ENCODE data around the gene GALNT5.
"Not testable (repeated sequence)": the region's sequence is repeated elsewhere in the genome, so short reads cannot be mapped to it uniquely, and the experiment has no call there.

Gene GALNT5, protein sequence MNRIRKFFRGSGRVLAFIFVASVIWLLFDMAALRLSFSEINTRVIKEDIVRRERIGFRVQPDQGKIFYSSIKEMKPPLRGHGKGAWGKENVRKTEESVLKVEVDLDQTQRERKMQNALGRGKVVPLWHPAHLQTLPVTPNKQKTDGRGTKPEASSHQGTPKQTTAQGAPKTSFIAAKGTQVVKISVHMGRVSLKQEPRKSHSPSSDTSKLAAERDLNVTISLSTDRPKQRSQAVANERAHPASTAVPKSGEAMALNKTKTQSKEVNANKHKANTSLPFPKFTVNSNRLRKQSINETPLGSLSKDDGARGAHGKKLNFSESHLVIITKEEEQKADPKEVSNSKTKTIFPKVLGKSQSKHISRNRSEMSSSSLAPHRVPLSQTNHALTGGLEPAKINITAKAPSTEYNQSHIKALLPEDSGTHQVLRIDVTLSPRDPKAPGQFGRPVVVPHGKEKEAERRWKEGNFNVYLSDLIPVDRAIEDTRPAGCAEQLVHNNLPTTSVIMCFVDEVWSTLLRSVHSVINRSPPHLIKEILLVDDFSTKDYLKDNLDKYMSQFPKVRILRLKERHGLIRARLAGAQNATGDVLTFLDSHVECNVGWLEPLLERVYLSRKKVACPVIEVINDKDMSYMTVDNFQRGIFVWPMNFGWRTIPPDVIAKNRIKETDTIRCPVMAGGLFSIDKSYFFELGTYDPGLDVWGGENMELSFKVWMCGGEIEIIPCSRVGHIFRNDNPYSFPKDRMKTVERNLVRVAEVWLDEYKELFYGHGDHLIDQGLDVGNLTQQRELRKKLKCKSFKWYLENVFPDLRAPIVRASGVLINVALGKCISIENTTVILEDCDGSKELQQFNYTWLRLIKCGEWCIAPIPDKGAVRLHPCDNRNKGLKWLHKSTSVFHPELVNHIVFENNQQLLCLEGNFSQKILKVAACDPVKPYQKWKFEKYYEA

DNA sequence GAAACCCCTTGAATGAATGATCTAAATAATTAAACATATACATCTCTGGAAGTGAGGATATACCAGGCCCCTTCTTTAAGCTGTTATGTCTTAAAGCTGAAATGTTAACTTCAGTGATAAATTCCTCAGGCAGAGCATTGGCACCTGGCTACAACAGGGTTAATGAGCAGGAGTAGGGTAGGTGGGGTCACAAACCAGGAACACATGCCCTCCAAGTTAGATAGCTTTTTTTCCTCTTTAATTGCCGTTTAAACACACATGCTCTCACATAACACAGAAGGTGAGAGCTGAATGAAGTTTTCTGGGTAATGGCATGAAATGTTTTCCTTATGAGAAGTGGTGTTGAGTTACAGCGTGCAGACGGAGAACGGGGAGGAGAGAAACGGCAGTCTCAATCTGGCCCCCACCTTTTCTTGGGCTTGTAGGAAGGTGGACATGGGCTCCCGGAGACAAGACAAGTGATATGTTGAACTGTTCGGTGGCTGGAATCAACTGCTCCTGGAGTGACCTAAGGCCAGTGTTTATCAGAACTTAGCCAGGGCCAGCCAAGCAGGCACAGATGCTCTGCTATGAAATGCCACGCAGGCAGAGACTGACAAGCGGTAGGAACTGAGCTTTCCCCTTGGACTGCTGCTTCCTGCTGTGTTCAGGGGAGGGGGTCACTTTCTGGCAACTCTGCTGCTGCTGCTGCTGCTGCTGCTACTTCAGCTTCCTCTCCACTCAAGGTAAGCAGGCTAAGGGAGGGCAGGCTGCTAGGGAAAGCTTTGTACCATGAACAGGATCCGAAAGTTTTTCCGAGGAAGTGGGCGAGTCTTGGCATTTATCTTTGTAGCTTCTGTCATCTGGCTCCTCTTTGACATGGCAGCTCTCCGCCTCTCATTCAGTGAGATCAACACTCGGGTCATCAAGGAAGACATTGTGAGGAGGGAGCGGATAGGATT lies at the start of gene GALNT5:
Gene GALNT5 (plus strand): TSS at position 394 of the 941 bp plus-strand sequence. CDS start 378 bp downstream, at position 772.
- H3K4me1 Mint-ChIP-seq = peaks cover 10% of the 10 kb centered on the region
- no peaks in the 10 kb centered on the region for H3K27me3 Mint-ChIP-seq
- no peaks in the 10 kb centered on the region for H3K9me3 Mint-ChIP-seq
- no peak within 1 kb of the TSS for H3K27ac Mint-ChIP-seq (ENCODE audit: low read depth)
- H3K4me3 Mint-ChIP-seq = no peak within 1 kb of the TSS
- no peaks in the 10 kb centered on the region for H3K36me3 Mint-ChIP-seq (ENCODE audit: insufficient read depth)
- no peak for DNase-seq (ENCODE audit: low spot score in 2 of 2)
- ATAC-seq (replicated peaks; ENCODE audit: extremely low read depth, poor library complexity, severe bottlenecking) = no peak

DNA sequence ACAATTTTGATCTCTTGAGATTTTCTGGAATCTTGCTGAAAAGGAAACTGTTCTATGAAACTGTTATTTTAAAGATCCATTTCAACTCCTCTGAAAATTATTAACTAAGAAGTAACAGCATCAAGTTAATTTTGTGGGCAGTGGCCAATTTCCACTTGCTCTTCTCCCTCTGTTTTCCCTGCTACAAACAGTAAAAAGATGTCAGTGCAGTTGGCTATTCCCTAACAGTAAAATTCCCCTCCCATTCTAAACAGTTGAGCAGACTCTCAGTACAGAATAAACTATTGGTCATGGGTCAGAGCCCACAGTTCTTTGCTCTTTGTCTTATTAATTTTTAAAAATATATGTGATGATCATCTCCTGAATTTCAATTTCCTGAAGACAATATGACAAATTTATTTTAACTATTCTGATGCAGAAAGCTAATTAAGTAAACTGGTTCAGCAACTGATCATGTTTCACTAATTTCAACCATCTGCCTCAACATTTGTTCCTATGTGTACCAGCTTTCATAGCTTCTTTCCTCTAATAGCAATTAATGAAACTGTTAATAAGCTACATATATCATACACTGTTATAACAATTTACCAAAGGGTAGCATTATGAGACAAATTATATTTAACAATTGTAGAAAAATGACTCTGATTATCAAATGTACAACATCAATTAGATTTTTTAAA lies 41.1 kb upstream of the GALNT5 start:
- H3K36me3 Mint-ChIP-seq (ENCODE audit: insufficient read depth) = no peaks in the 10 kb centered on the region
- H3K9me3 Mint-ChIP-seq = no peaks in the 10 kb centered on the region
- no peak overlapping the region for H3K4me3 Mint-ChIP-seq
- no peaks in the 10 kb centered on the region for H3K4me1 Mint-ChIP-seq
- DNase-seq (ENCODE audit: low spot score in 2 of 2) (no peak), ATAC-seq (replicated peaks; ENCODE audit: extremely low read depth, poor library complexity, severe bottlenecking) (no peak)
- no peak overlapping the region for H3K27ac Mint-ChIP-seq (ENCODE audit: low read depth)
- H3K27me3 Mint-ChIP-seq = peaks cover 27% of the 10 kb centered on the region

DNA sequence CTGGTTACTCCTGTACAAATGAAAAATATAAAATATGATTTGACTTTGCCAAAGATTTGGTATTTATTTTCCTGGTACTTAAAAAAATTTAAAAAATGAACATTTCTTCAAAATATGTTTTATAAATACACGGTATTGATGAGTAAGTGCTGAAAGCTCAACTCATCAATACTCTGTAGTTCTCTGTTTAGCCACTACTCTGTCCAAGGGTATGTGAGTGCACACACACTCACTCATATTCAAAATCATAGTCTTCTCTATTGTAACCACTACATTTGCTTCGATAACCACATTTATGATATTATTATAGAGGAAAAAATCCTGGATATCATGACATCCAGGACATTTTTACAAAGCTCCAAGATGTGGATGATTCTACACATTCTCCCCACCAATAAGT lies 40.1 kb upstream of the GALNT5 start:
- H3K27me3 Mint-ChIP-seq = peaks cover 20% of the 10 kb centered on the region
- no peak for DNase-seq (ENCODE audit: low spot score in 2 of 2)
- no peaks in the 10 kb centered on the region for H3K4me1 Mint-ChIP-seq
- H3K9me3 Mint-ChIP-seq = no peaks in the 10 kb centered on the region
- ATAC-seq (replicated peaks; ENCODE audit: extremely low read depth, poor library complexity, severe bottlenecking) = no peak
- no peaks in the 10 kb centered on the region for H3K36me3 Mint-ChIP-seq (ENCODE audit: insufficient read depth)
- H3K27ac Mint-ChIP-seq (ENCODE audit: low read depth) = no peak overlapping the region
- H3K4me3 Mint-ChIP-seq = no peak overlapping the region

DNA sequence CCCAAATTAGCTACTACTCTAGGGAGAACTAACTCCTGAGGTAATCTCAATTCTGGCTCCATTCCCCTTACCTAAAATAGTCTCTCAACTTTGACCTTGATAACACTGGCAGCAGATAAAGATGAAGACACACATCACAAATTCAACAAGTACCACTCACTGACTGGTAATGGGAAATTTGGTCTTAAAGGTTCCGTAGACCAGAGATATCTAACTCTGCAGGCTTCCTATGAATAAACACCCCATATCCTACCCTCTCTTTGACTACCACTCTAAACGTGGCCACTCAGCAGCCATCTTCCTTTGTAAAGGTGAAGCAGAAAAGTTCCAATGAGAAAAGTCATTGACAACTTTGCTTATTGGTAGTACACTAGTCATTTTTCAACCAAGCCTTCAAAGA lies 38.6 kb upstream of the GALNT5 start:
- H3K27me3 Mint-ChIP-seq = peaks cover 12% of the 10 kb centered on the region
- DNase-seq (ENCODE audit: low spot score in 2 of 2) (no peak), ATAC-seq (replicated peaks; ENCODE audit: extremely low read depth, poor library complexity, severe bottlenecking) (no peak)
- H3K4me3 Mint-ChIP-seq = no peak overlapping the region
- H3K4me1 Mint-ChIP-seq = no peaks in the 10 kb centered on the region
- H3K36me3 Mint-ChIP-seq (ENCODE audit: insufficient read depth) = no peaks in the 10 kb centered on the region
- H3K9me3 Mint-ChIP-seq = no peaks in the 10 kb centered on the region
- H3K27ac Mint-ChIP-seq (ENCODE audit: low read depth) = no peak overlapping the region

DNA sequence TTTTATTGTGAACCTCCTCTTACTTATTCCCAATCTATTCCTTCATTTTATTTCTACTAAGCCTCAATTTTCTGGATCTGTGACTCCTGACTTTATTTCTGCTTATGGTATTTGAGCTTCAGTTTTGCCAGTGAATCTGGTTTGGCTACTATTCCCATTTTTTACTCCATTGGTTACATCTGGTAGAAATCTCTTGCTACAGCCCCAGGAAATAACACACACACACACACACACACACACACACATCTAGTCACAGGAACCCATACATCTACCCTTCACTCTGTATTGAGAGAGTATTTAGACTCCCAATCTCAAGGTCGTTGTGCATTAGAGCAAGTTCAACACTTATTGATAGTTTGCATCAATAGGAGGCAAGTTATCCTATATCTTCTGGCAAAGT lies 37.0 kb upstream of the GALNT5 start:
- Mint-ChIP-seq H3K4me1 (no peaks in the 10 kb centered on the region), H3K27ac (ENCODE audit: low read depth) (no peak overlapping the region), H3K9me3 (no peaks in the 10 kb centered on the region), H3K27me3 (peaks cover 12% of the 10 kb centered on the region), H3K4me3 (no peak overlapping the region), H3K36me3 (ENCODE audit: insufficient read depth) (no peaks in the 10 kb centered on the region)
- DNase-seq (ENCODE audit: low spot score in 2 of 2) = no peak
- no peak for ATAC-seq (replicated peaks; ENCODE audit: extremely low read depth, poor library complexity, severe bottlenecking)

DNA sequence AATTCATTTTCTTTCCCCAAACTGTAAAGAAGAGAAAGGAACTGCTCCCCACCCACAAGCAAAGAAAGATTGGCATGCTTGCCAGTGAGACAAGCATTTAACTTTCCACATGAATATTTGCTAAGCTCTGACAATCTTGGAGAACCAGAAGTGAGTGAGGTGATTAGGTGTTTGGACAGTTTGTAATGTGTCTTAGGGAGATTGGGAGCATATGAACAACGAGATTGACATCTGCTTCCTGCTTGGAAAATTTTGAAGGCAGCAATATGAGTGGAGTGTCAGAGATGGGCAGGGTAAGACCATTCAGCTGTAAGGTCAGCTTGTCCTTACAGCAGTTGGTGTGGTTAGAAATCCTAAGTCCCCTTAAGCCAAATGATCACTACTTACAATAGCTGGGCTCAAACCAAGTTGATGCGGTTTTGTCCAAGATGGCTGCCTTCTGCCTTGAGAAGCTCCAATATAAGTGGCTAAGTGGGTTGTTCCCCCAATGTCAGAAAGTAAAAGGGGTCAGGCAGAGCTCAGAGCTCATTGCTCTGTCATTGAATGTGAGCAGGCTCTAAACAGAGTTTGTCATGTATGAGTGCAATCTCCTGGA lies 36.0 kb upstream of the GALNT5 start:
- Mint-ChIP-seq H3K4me1 (no peaks in the 10 kb centered on the region), H3K4me3 (no peak overlapping the region), H3K27me3 (peaks cover 3% of the 10 kb centered on the region), H3K36me3 (ENCODE audit: insufficient read depth) (no peaks in the 10 kb centered on the region), H3K27ac (ENCODE audit: low read depth) (no peak overlapping the region), H3K9me3 (no peaks in the 10 kb centered on the region)
- no peak for ATAC-seq (replicated peaks; ENCODE audit: extremely low read depth, poor library complexity, severe bottlenecking)
- DNase-seq (ENCODE audit: low spot score in 2 of 2) = no peak

DNA sequence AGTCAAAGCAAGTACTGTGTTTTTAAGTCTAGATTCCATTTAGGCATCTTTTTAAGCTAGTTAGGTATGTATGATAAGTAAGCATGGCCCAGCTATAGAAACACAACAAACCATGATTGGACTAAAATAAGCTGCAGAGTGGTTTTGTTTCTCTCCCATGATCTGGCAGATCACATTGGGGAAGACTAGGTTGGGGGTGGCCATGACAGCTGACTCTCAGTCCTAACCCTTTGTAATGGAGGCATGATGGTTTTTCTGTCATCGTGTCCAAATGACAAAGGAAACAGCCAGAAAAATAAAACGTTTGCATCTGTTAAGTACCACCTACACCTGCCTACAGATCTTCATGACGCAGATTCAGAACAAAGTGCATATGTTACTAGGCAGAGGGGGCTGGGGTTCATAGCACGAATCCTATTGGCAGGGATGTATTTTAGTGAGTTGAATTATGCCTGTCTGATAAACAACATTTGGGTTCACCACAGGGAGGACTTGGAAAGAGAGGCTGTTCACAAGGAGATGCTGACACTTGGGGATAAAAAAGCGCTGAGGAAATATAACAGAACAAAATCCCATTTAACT lies 33.8 kb upstream of the GALNT5 start:
- no peaks in the 10 kb centered on the region for H3K9me3 Mint-ChIP-seq
- no peaks in the 10 kb centered on the region for H3K4me1 Mint-ChIP-seq
- peaks cover 10% of the 10 kb centered on the region for H3K27me3 Mint-ChIP-seq
- no peak for DNase-seq (ENCODE audit: low spot score in 2 of 2)
- H3K36me3 Mint-ChIP-seq (ENCODE audit: insufficient read depth) = no peaks in the 10 kb centered on the region
- no peak overlapping the region for H3K4me3 Mint-ChIP-seq
- no peak overlapping the region for H3K27ac Mint-ChIP-seq (ENCODE audit: low read depth)
- ATAC-seq (replicated peaks; ENCODE audit: extremely low read depth, poor library complexity, severe bottlenecking) = no peak

DNA sequence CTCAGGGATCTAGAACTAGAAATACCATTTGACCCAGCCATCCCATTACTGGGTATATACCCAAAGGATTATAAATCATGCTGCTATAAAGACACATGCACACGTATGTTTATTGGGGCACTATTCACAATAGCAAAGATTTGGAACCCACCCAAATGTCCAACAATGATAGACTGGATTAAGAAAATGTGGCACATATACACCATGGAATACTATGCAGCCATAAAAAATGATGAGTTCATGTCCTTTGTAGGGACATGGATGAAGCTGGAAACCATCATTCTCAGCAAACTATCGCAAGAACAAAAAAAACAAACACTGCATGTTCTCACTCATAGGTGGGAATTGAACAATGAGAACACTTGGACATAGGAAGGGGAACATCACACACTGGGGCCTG lies 33.1 kb upstream of the GALNT5 start:
- H3K4me1 Mint-ChIP-seq; ATAC-seq (replicated peaks; ENCODE audit: extremely low read depth, poor library complexity, severe bottlenecking): not testable (repeated sequence)

DNA sequence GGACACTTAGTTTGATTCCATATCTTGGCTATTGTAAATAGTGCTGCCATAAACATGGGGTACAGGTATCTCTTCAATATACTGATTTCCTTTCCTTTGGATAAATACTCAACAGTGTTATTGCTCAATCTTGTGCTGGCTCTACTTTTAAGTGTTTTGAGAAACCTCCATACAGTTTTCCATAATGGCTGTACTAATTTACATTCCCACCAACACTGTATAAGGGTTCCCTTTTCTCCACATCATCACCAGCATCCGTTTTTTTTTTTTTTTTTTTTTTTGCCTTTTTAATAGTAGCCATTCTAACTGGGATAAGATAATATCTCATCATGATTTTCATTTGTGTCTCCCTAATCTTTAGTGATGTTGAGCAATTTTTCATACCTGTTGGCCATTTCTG lies 29.9 kb upstream of the GALNT5 start:
- ATAC-seq (replicated peaks; ENCODE audit: extremely low read depth, poor library complexity, severe bottlenecking) = no peak
- Mint-ChIP-seq H3K4me1 (no peaks in the 10 kb centered on the region), H3K36me3 (ENCODE audit: insufficient read depth) (no peaks in the 10 kb centered on the region), H3K27me3 (peaks cover 25% of the 10 kb centered on the region), H3K9me3 (no peaks in the 10 kb centered on the region), H3K27ac (ENCODE audit: low read depth) (no peak overlapping the region), H3K4me3 (no peak overlapping the region)
- DNase-seq (ENCODE audit: low spot score in 2 of 2) = no peak

More for the DNA sequence above, 33.1 kb upstream of the GALNT5 start:
- not testable (repeated sequence) for DNase-seq (ENCODE audit: low spot score in 2 of 2); H3K4me3 Mint-ChIP-seq; H3K9me3 Mint-ChIP-seq; H3K36me3 Mint-ChIP-seq (ENCODE audit: insufficient read depth); H3K27ac Mint-ChIP-seq (ENCODE audit: low read depth)
- H3K27me3 Mint-ChIP-seq = peaks cover 13% of the 10 kb centered on the region

DNA sequence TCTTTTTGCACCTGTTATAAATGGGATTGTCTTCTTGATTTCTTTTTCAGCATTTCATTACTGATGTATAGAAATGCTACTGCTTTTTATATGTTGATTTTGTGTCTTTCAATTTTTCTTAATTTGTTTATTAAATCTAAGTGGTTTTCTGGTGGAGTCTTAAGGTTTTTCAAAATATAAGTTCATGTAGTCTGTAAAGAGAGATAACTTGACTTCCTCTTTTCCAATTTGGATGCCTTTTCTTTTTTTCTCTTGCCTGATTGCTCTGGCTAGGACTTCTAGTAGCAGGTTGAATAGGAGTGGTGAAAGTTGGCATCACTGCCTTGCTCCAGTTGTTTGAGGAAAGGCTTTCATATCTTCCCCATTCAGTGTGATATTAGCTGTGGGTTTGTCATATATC lies 28.6 kb upstream of the GALNT5 start:
- Mint-ChIP-seq H3K36me3 (ENCODE audit: insufficient read depth) (no peaks in the 10 kb centered on the region), H3K4me1 (no peaks in the 10 kb centered on the region), H3K27ac (ENCODE audit: low read depth) (no peak overlapping the region), H3K27me3 (peaks cover 36% of the 10 kb centered on the region), H3K9me3 (no peaks in the 10 kb centered on the region), H3K4me3 (no peak overlapping the region)
- ATAC-seq (replicated peaks; ENCODE audit: extremely low read depth, poor library complexity, severe bottlenecking) = no peak
- no peak for DNase-seq (ENCODE audit: low spot score in 2 of 2)

DNA sequence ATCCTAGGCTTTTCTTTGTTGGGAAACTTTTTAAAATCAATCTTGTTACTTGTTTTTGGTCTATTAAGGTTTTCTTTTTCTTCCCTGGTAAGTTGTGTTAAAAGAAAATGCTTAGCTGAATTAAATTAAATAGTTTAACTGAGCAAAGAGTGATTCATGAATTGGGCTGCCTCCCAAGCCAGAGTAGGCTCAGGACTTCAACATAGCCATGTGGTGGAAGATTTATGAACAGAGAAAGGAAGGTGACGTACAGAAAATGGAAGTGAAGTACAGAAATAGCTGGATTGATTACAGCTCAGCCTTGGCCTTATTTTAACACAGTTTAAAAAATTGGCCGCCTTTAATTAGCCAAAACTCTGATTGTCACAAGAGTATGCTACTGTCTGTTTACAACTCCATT lies 27.9 kb upstream of the GALNT5 start:
- Mint-ChIP-seq H3K36me3 (ENCODE audit: insufficient read depth) (no peaks in the 10 kb centered on the region), H3K27me3 (peaks cover 36% of the 10 kb centered on the region), H3K4me1 (no peaks in the 10 kb centered on the region), H3K9me3 (no peaks in the 10 kb centered on the region), H3K27ac (ENCODE audit: low read depth) (no peak overlapping the region), H3K4me3 (no peak overlapping the region)
- DNase-seq (ENCODE audit: low spot score in 2 of 2) = no peak
- no peak for ATAC-seq (replicated peaks; ENCODE audit: extremely low read depth, poor library complexity, severe bottlenecking)

Measured in central memory CD8-positive, alpha-beta T cell (primary cell).